Measurements from ENCODE around the gene ABLIM3. TPM values are rescaled to one million over a fixed set of nuclear protein-coding genes. Genes with fewer than 3 reads are reported as not detected.

ABLIM3 gene
- total RNA-seq, 4 donors from 2014 or later: 4.2 to 6.5 (median 4.7) TPM

DNA sequence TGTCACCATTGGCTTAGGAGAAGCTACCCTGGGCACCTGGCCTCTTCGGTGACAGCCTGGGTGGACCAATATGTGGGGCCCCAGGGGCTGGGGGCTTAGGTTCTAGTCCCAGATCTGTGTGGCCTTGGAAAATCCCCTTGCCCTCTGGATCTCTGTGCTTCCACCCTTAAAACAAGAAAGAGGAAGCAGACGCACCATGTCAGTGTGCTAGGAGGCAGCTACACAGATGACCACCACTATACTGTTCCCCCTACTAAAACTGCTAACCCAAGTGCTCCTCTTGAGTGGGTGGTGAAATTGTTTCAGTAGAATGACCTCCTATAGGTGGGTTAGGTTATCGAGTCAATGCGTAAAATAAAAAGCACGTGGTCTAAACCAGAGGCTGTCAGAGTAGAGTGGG lies 161.3 kb downstream of the ABLIM3 start:
- no peak overlapping the region for H3K4me3 ChIP-seq
- TF ChIP-seq POLR2A (IDR thresholded peaks at IDR 0.05): no peak
- TF ChIP-seq EP300 (IDR thresholded peaks at IDR 0.05; ENCODE audit: low read depth): no peak
- no peak for TF ChIP-seq POLR2AphosphoS5 (IDR thresholded peaks at IDR 0.05)
- no peak for TF ChIP-seq CTCF (IDR thresholded peaks at IDR 0.05)
- no peak overlapping the region for H3K27ac ChIP-seq
- in situ Hi-C loops (cut with MboI; ENCODE audit: low pct_ligation_motif_present in 1 of 4, low pct_unique_long_range_greater_than_20kb in 1 of 4, low sequenced_read_pairs in 3 of 4): no loop called here
- 77 to 93% methylated on average over 3 to 5 of the region's 5 CpGs for WGBS, 2 donors (ENCODE audit: low coverage in 1 of 2)
- no peak for DNase-seq
- intact Hi-C loops (cut with DNase I; ENCODE audit: low total_unique reads): no loop called here
- no peaks in the 10 kb centered on the region for H3K4me1 ChIP-seq
- no peaks in the 10 kb centered on the region for H3K27me3 ChIP-seq
- no peaks in the 10 kb centered on the region for H3K36me3 ChIP-seq
- no peaks in the 10 kb centered on the region for H3K9me3 ChIP-seq

GRCh38 chr5:149303210-149303609 lies 161.9 kb downstream of the ABLIM3 start:
- intact Hi-C loops (cut with DNase I; ENCODE audit: low total_unique reads): no loop called here

DNA sequence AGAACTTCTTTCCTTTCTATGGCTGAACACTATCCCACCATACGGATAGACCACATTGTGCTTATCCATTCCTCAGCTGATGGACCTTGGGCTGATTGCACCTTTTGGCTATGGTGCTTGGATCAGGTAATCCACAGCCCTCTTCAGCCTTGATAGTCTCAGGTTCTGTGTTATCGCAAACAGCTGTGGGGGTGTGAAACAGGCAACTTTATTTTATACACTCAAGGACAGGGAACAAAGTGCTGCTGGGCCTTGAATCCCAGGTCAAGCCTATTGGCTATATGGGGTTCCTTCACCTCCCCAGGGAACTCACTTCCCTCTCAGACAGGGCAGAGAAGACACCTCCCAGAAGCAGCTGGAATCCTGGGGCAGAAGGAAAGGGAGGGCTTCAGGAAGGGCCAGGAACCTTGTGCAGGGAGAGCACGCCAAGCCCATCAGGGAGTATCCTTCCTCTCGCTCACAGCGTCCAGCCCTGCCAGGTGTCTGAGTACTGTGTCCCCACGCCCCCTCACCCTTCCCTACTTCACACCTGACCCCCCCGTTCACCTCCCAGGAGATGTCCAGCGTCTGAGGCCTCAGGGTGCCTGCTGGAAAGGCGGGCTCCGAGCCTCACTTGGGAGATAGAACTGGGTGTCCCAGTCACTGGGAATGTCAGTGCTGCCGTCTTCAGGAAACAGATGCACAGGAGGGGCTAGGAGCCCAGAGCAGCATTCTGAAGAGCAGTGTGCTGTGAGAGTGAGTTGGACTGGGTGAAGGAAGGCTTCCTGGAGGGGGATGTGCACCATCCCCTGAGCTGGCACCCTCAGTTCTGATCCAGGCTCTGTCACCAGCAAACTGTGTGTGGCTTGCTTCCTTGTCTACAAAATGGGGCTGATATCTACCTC lies 163.1 kb downstream of the ABLIM3 start:
- no peaks in the 10 kb centered on the region for H3K9me3 ChIP-seq
- no peak overlapping the region for H3K27ac ChIP-seq
- no peak for DNase-seq
- H3K4me3 ChIP-seq: no peak overlapping the region
- intact Hi-C loops (cut with DNase I; ENCODE audit: low total_unique reads): no loop called here
- 82 to 83% methylated on average over 3 to 11 of the region's 11 CpGs for WGBS, 2 donors (ENCODE audit: low coverage in 1 of 2)
- no peaks in the 10 kb centered on the region for H3K27me3 ChIP-seq
- no peak for TF ChIP-seq POLR2A (IDR thresholded peaks at IDR 0.05)
- no peak for TF ChIP-seq EP300 (IDR thresholded peaks at IDR 0.05; ENCODE audit: low read depth)
- TF ChIP-seq CTCF (IDR thresholded peaks at IDR 0.05): no peak
- TF ChIP-seq POLR2AphosphoS5 (IDR thresholded peaks at IDR 0.05): no peak
- in situ Hi-C loops (cut with MboI; ENCODE audit: low pct_ligation_motif_present in 1 of 4, low pct_unique_long_range_greater_than_20kb in 1 of 4, low sequenced_read_pairs in 3 of 4): no loop called here
- H3K4me1 ChIP-seq: no peaks in the 10 kb centered on the region
- no peaks in the 10 kb centered on the region for H3K36me3 ChIP-seq

More at GRCh38 chr5:149303210-149303609, 161.9 kb downstream of the ABLIM3 start:
- no peak overlapping the region for H3K4me3 ChIP-seq
- no peak for DNase-seq
- WGBS, 2 donors (ENCODE audit: low coverage in 1 of 2): 79 to 86% methylated on average over 4 of the region's 4 CpGs
- no peak for TF ChIP-seq POLR2AphosphoS5 (IDR thresholded peaks at IDR 0.05)
- TF ChIP-seq CTCF (IDR thresholded peaks at IDR 0.05): no peak
- no peak for TF ChIP-seq EP300 (IDR thresholded peaks at IDR 0.05; ENCODE audit: low read depth)
- no peaks in the 10 kb centered on the region for H3K36me3 ChIP-seq
- H3K4me1 ChIP-seq: no peaks in the 10 kb centered on the region
- H3K9me3 ChIP-seq: no peaks in the 10 kb centered on the region
- in situ Hi-C loops (cut with MboI; ENCODE audit: low pct_ligation_motif_present in 1 of 4, low pct_unique_long_range_greater_than_20kb in 1 of 4, low sequenced_read_pairs in 3 of 4): no loop called here
- no peaks in the 10 kb centered on the region for H3K27me3 ChIP-seq
- H3K27ac ChIP-seq: no peak overlapping the region

- TF ChIP-seq EP300 (IDR thresholded peaks at IDR 0.05; ENCODE audit: low read depth): no peak
- TF ChIP-seq POLR2A (IDR thresholded peaks at IDR 0.05): no peak
- TF ChIP-seq CTCF (IDR thresholded peaks at IDR 0.05): no peak
- TF ChIP-seq POLR2AphosphoS5 (IDR thresholded peaks at IDR 0.05): no peak
- no peak overlapping the region for H3K27ac ChIP-seq
- WGBS, 2 donors (ENCODE audit: low coverage in 1 of 2): 76 to 82% methylated on average over 5 to 6 of the region's 6 CpGs
- no peaks in the 10 kb centered on the region for H3K36me3 ChIP-seq
- no peaks in the 10 kb centered on the region for H3K4me1 ChIP-seq
- H3K9me3 ChIP-seq: no peaks in the 10 kb centered on the region
- no peak overlapping the region for H3K4me3 ChIP-seq
- in situ Hi-C loops (cut with MboI; ENCODE audit: low pct_ligation_motif_present in 1 of 4, low pct_unique_long_range_greater_than_20kb in 1 of 4, low sequenced_read_pairs in 3 of 4): no loop called here
- no peaks in the 10 kb centered on the region for H3K27me3 ChIP-seq
- intact Hi-C loops (cut with DNase I; ENCODE audit: low total_unique reads): no loop called here
- no peak for DNase-seq
Measured at GRCh38 chr5:149309354-149309753, 168.1 kb downstream of the ABLIM3 start.

Other genes starting within 250 kb of the ABLIM3 start
- 1 to 10 TPM in 2 of 4 donors, under 1 TPM in 1, not detected in 1; 0.55 to 1.6 (median 1.5) TPM for gene SH3TC2, start 78.4 kb upstream of the ABLIM3 start, total RNA-seq
- 1 to 10 TPM; 2.2 to 4.1 (median 3.0) TPM for gene AFAP1L1, start 130.4 kb downstream of the ABLIM3 start, total RNA-seq
- 10 to 100 TPM in 1 of 4 donors, 1 to 10 TPM in 3; 2.2 to 10.6 (median 6.4) TPM for gene GRPEL2, start 204.0 kb downstream of the ABLIM3 start, total RNA-seq
- 1 to 10 TPM in 3 of 4 donors, under 1 TPM in 1; 0.75 to 5.4 (median 2.8) TPM for gene PCYOX1L, start 216.6 kb downstream of the ABLIM3 start, total RNA-seq
- not detected for gene IL17B, start 237.8 kb downstream of the ABLIM3 start, total RNA-seq

Data from transverse colon (tissue), 4 donors.